ENCODE results near the gene HSPB3. TPM values are rescaled to one million over a fixed set of nuclear protein-coding genes. Genes with fewer than 3 reads are reported as not detected.

HSPB3 gene
- total RNA-seq, 1 donor = 1.7 TPM

- peak; percentile 91 for DNase-seq (ENCODE audit: low read depth)
- TF ChIP-seq, protein P1, sequence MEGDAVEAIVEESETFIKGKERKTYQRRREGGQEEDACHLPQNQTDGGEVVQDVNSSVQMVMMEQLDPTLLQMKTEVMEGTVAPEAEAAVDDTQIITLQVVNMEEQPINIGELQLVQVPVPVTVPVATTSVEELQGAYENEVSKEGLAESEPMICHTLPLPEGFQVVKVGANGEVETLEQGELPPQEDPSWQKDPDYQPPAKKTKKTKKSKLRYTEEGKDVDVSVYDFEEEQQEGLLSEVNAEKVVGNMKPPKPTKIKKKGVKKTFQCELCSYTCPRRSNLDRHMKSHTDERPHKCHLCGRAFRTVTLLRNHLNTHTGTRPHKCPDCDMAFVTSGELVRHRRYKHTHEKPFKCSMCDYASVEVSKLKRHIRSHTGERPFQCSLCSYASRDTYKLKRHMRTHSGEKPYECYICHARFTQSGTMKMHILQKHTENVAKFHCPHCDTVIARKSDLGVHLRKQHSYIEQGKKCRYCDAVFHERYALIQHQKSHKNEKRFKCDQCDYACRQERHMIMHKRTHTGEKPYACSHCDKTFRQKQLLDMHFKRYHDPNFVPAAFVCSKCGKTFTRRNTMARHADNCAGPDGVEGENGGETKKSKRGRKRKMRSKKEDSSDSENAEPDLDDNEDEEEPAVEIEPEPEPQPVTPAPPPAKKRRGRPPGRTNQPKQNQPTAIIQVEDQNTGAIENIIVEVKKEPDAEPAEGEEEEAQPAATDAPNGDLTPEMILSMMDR (IDR thresholded peaks at IDR 0.05; ENCODE audit: insufficient read depth, low read depth, low read length) = no peak
- H3K4me3 ChIP-seq (ENCODE audit: low read depth, low read length) = no peak overlapping the region
These were observed 1.8 kb downstream of the HSPB3 start for GRCh38 chr5:54457094-54457862.

GRCh38 chr5:54458221-54458620 lies 2.7 kb downstream of the HSPB3 start:
- no peak overlapping the region for H3K4me3 ChIP-seq (ENCODE audit: low read depth, low read length)
- TF ChIP-seq, protein P1 (IDR thresholded peaks at IDR 0.05; ENCODE audit: insufficient read depth, low read depth, low read length) = no peak
- no peak for DNase-seq (ENCODE audit: low read depth)

DNA sequence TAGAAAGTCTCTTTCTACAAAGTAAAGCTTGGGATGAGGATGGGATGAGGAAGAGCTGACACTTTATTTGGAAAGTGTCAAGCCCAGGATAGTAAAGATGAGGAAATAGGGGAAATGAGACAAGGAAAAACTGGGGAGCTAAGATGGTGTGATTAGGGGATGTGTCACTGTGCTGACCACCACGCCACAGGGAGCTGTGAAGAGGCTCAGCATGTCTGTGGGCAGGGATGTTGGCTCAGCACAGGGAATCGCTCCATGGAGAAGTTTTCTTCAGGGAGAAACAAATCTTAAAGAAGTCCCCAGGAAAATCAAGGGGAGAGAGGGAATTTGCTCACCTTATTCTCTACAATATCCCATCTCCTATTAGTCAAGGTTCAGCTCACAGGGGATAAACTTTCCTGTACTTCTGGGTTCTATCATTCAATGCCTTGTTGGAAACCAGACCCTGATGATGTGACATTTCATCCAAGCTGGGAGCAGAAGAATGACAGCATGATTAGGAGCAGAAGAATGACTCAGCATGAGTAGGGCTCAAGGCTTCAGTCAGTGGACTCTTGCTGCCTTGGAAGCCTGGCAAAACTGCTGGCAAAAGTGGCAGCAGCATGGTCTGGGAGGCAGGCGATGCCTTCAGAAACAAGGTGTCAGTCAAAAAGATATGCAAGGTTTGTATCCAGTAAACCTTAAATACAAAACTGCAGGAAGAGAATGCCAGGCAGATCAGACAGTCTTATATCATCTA lies 4.9 kb downstream of the HSPB3 start:
- no peak overlapping the region for H3K4me3 ChIP-seq (ENCODE audit: low read depth, low read length)
- peak; percentile 43 for DNase-seq (ENCODE audit: low read depth)

GRCh38 chr5:54462281-54462680 lies 6.8 kb downstream of the HSPB3 start:
- no peak for DNase-seq (ENCODE audit: low read depth)
- H3K4me3 ChIP-seq (ENCODE audit: low read depth, low read length) = no peak overlapping the region
- TF ChIP-seq, protein P1 (IDR thresholded peaks at IDR 0.05; ENCODE audit: insufficient read depth, low read depth, low read length) = no peak

More for the DNA sequence above, 4.9 kb downstream of the HSPB3 start:
- TF ChIP-seq, protein P1 (IDR thresholded peaks at IDR 0.05; ENCODE audit: insufficient read depth, low read depth, low read length) = no peak

GRCh38 chr5:54463713-54464112 lies 8.2 kb downstream of the HSPB3 start:
- no peak overlapping the region for H3K4me3 ChIP-seq (ENCODE audit: low read depth, low read length)
- peak; percentile 27 for DNase-seq (ENCODE audit: low read depth)
- TF ChIP-seq, protein P1 (IDR thresholded peaks at IDR 0.05; ENCODE audit: insufficient read depth, low read depth, low read length) = no peak

- peak overlapping the region; percentile 47 for H3K4me3 ChIP-seq (ENCODE audit: low read depth, low read length)
- TF ChIP-seq, protein P1 (IDR thresholded peaks at IDR 0.05; ENCODE audit: insufficient read depth, low read depth, low read length) = no peak
- DNase-seq (ENCODE audit: low read depth) = peak; percentile 34
These were observed 14.1 kb downstream of the HSPB3 start for GRCh38 chr5:54469622-54470021.

All from fibroblast of villous mesenchyme (primary cell).